Activated T-helper 1 cell treated with anti-CD3 and anti-CD28 coated beads, Interleukin-12 subunit alpha, Interleukin-12 subunit beta, Interleukin-2, Interleukin-4 antibody, amounts not matched to agents 30 ng/mL and 10 ng/mL and 1 ng/mL, durations not matched to agents 14 hours and 24 hours and 36 hours (primary cell): Measurements from ENCODE around the gene TAMALIN. TPM values are rescaled to one million over a fixed set of nuclear protein-coding genes. Genes with fewer than 3 reads are reported as not detected.

Experiments used
- DNase-seq: peaks from one replicate; pipeline ENCODE4 v3.0.0; 2021; ENCODE audit warnings: low spot score
- H3K27ac Mint-ChIP-seq: one replicate; pipeline ENCODE4 v1.8.0; 2021; ENCODE audit warnings: mild to moderate bottlenecking, mixed read lengths
- H3K27me3 Mint-ChIP-seq: one replicate; pipeline ENCODE4 v1.8.0; 2022; ENCODE audit warnings: mild to moderate bottlenecking, moderate library complexity, mixed read lengths; ENCODE audit not compliant: insufficient read depth
- H3K36me3 Mint-ChIP-seq: one replicate; pipeline ENCODE4 v1.8.0; 2021; ENCODE audit warnings: low read depth, mixed read lengths
- H3K4me1 Mint-ChIP-seq: one replicate; pipeline ENCODE4 v1.8.0; 2021; ENCODE audit warnings: low read depth, mixed read lengths
- H3K4me3 Mint-ChIP-seq: one replicate; pipeline ENCODE4 v1.8.0; 2021; ENCODE audit warnings: mild to moderate bottlenecking, moderate library complexity, mixed read lengths
- H3K9me3 Mint-ChIP-seq: one replicate; pipeline ENCODE4 v1.8.0; 2021; ENCODE audit warnings: mixed read lengths
- intact Hi-C: fragments of 100-400 bp; cut with micrococcal nuclease; formaldehyde crosslinking; loops from one replicate; pipeline ENCODE4 v1.15.1; 2024
- total RNA-seq: library from RNA; stranded (reverse); gene quantifications from 2 replicates; pipeline ENCODE4 v1.2.3, GENCODE V29; 2022

TAMALIN gene
- total RNA-seq, 1 donor from 2014 or later = 12.8 TPM

DNA sequence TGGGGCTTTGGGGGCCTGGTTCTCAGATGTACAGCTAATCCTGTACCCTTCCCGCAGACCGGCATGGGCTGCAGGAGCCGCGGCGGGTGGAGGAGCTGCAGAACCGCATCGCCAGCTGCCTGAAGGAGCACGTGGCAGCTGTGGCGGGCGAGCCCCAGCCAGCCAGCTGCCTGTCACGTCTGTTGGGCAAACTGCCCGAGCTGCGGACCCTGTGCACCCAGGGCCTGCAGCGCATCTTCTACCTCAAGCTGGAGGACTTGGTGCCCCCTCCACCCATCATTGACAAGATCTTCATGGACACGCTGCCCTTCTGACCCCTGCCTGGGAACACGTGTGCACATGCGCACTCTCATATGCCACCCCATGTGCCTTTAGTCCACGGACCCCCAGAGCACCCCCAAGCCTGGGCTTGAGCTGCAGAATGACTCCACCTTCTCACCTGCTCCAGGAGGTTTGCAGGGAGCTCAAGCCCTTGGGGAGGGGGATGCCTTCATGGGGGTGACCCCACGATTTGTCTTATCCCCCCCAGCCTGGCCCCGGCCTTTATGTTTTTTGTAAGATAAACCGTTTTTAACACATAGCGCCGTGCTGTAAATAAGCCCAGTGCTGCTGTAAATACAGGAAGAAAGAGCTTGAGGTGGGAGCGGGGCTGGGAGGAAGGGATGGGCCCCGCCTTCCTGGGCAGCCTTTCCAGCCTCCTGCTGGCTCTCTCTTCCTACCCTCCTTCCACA, 52.0 kb downstream of the TAMALIN start:
- H3K4me1 Mint-ChIP-seq = no peaks in the 10 kb centered on the region

GRCh38 chr12:52059582-52060497, 53.1 kb downstream of the TAMALIN start:
- Mint-ChIP-seq H3K36me3 (peaks cover 21% of the 10 kb centered on the region), H3K27me3 (peaks cover 2% of the 10 kb centered on the region), H3K9me3 (no peaks in the 10 kb centered on the region), H3K27ac (no peak overlapping the region), H3K4me3 (no peak overlapping the region), H3K4me1 (no peaks in the 10 kb centered on the region)
- no peak for DNase-seq
- intact Hi-C loops = no loop called here

More for the DNA sequence above, 52.0 kb downstream of the TAMALIN start:
- Mint-ChIP-seq H3K27me3 (no peaks in the 10 kb centered on the region), H3K4me3 (no peak overlapping the region), H3K36me3 (peaks cover 26% of the 10 kb centered on the region), H3K27ac (no peak overlapping the region), H3K9me3 (no peaks in the 10 kb centered on the region)
- intact Hi-C loops = no loop called here
- DNase-seq = no peak

GRCh38 chr12:52060498-52061177, 53.9 kb downstream of the TAMALIN start:
- DNase-seq = no peak
- H3K36me3 Mint-ChIP-seq = peaks cover 21% of the 10 kb centered on the region
- no peak overlapping the region for H3K27ac Mint-ChIP-seq
- H3K4me3 Mint-ChIP-seq = no peak overlapping the region
- H3K9me3 Mint-ChIP-seq = no peaks in the 10 kb centered on the region
- intact Hi-C loops = no loop called here
- H3K4me1 Mint-ChIP-seq = no peaks in the 10 kb centered on the region
- peaks cover 2% of the 10 kb centered on the region for H3K27me3 Mint-ChIP-seq

DNA sequence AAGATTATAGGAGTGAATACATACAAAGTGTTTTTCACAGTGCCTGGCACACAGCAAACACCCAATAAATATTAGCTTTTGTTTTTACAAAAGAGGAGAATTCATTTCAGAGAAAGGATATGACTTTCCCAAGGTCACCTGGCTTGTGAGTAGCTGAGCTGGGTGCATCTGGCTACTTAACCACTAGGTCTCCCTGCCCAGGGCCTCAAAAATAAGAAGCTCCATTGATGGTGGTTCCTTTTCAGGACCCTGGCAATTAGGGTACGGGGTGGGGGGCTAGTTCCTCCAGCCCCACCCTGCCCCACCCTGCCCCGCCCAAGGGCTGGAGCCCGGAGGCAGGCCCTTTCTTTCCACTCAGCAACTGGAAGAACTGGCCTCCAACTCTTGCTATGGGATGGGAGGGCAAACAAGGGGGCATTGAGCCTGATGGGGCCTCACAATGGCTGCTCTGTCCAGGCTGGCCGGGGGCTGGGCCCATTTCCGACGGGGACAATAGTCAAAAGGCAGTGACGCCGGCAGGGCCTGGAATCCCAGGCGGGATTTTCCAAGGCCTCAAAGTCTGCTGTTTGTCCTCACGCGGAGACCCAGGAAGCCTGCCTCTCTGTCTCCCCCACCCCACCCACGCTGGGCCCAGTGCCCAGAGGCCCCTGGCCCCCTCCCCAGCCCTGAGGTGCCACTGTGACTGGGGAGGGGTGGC, 54.9 kb downstream of the TAMALIN start:
- peaks cover 4% of the 10 kb centered on the region for H3K4me1 Mint-ChIP-seq
- DNase-seq = no peak
- H3K4me3 Mint-ChIP-seq = no peak overlapping the region
- peaks cover 17% of the 10 kb centered on the region for H3K36me3 Mint-ChIP-seq
- H3K9me3 Mint-ChIP-seq = no peaks in the 10 kb centered on the region
- H3K27ac Mint-ChIP-seq = no peak overlapping the region
- H3K27me3 Mint-ChIP-seq = peaks cover 2% of the 10 kb centered on the region
- intact Hi-C loops = no loop called here

- no peak overlapping the region for H3K4me3 Mint-ChIP-seq
- no peak overlapping the region for H3K27ac Mint-ChIP-seq
- intact Hi-C loops = no loop called here
- H3K4me1 Mint-ChIP-seq = peaks cover 8% of the 10 kb centered on the region
- H3K27me3 Mint-ChIP-seq = peaks cover 2% of the 10 kb centered on the region
- H3K36me3 Mint-ChIP-seq = peaks cover 12% of the 10 kb centered on the region
- no peaks in the 10 kb centered on the region for H3K9me3 Mint-ChIP-seq
- DNase-seq = no peak
These were observed 55.7 kb downstream of the TAMALIN start for GRCh38 chr12:52062167-52063081.

DNA sequence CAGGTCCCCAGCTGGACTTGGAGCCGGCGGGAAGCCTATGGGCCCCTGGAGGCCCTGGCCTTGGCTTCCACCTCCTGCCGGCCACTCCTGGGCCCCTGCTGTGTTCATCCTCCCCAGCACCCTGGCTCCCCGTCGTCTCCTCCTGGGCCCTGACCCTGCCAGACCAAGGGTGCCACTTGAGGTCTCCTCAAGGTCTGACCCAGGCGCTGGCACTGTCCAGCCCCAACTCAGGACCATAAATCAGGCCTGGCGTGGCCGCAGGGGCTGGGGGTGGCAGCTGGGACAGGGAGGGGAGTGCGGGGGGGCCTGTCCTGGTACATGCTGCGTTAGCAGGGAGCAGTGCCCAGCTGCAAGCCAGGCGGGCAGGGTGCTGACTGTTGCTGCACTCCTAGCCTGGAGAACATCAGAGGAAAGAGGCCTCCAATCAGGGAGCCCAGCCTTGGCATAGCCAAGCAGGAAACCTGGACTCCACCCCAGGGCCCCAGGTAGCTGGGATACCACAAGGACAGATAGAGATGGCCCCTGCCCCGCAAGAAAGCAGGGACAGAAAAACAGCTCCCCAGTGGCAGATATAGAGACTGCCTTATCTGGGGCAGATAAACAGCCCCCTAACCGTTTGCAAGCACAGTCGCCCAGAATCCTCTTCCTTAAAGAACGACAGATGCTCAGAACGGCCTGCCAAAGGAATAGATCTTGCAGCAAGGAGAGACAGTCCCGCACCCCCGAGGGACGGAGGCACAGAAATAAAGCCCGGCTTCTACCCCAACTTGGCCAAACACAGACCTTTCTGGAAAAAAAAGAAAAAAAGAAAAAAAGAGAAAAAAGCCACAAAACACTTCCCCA, 56.6 kb downstream of the TAMALIN start:
- H3K36me3 Mint-ChIP-seq = peaks cover 8% of the 10 kb centered on the region
- intact Hi-C loops = no loop called here
- no peak overlapping the region for H3K27ac Mint-ChIP-seq
- H3K9me3 Mint-ChIP-seq = no peaks in the 10 kb centered on the region
- H3K4me3 Mint-ChIP-seq = no peak overlapping the region
- no peak for DNase-seq
- H3K4me1 Mint-ChIP-seq = peaks cover 8% of the 10 kb centered on the region
- H3K27me3 Mint-ChIP-seq = peaks cover 2% of the 10 kb centered on the region

DNA sequence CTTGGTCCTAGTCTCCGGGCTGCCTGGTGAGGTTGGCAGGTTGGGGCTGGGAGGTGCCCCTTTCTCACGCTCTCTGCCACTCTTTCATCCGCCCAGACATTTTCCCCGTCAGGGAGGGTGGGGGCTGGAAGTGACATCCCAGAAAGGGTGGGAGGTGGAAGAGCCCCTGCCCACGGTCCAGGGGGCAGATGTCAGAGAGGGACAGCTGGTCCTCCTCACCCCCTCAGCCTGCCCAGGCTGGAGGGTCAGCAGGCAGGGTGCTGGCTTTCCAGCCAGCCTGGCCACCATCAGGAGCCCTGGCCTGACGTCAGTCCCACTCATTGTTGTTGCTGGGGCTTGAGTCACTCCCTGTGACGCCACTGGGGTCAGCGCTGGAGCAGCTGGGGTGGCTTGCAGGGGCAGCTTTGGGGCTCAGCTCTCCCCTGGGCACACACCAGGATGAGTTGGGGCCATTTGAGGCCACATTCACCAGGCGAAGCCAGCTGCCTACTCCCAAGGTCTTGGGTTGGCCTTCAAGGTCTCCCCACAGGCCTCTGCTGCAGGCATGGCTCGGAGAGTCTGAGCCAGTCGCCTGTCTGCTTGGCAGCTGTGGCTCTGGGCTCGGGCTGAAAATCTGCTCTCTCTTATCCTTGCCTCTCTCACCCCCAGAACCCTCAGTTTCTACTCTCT, 57.4 kb downstream of the TAMALIN start:
- H3K4me1 Mint-ChIP-seq = peaks cover 10% of the 10 kb centered on the region
- peaks cover 2% of the 10 kb centered on the region for H3K36me3 Mint-ChIP-seq
- intact Hi-C loops = no loop called here
- no peak for DNase-seq
- peaks cover 2% of the 10 kb centered on the region for H3K27me3 Mint-ChIP-seq
- H3K4me3 Mint-ChIP-seq = no peak overlapping the region
- no peaks in the 10 kb centered on the region for H3K9me3 Mint-ChIP-seq
- H3K27ac Mint-ChIP-seq = no peak overlapping the region

Other genes starting within 250 kb of the TAMALIN start
- 0.15 and 0.18 TPM in 2 replicates for gene FIGNL2, start 158.2 kb upstream of the TAMALIN start, total RNA-seq
- not detected in 2 replicates for gene ANKRD33, start 118.8 kb upstream of the TAMALIN start, total RNA-seq
- not detected in 2 replicates for gene ACVRL1, start 99.4 kb upstream of the TAMALIN start, total RNA-seq
- gene ACVR1B, start 55.2 kb upstream of the TAMALIN start, total RNA-seq = 11.4 and 12.0 TPM in 2 replicates
- gene NR4A1, start 44.5 kb downstream of the TAMALIN start, total RNA-seq = 52.7 and 60.3 TPM in 2 replicates
- 56.2 and 63.3 TPM in 2 replicates for gene ATG101, start 63.0 kb downstream of the TAMALIN start, total RNA-seq
- 0.44 TPM in 1 of 2 replicates, not detected in the other for gene SMIM41, start 72.8 kb downstream of the TAMALIN start, total RNA-seq
- not detected in 2 replicates for gene KRT80, start 185.1 kb downstream of the TAMALIN start, total RNA-seq
- 15.5 and 21.2 TPM in 2 replicates for gene KRT7, start 226.3 kb downstream of the TAMALIN start, total RNA-seq